ENCODE results near the gene UBE2E2.

Gene UBE2E2

DNA sequence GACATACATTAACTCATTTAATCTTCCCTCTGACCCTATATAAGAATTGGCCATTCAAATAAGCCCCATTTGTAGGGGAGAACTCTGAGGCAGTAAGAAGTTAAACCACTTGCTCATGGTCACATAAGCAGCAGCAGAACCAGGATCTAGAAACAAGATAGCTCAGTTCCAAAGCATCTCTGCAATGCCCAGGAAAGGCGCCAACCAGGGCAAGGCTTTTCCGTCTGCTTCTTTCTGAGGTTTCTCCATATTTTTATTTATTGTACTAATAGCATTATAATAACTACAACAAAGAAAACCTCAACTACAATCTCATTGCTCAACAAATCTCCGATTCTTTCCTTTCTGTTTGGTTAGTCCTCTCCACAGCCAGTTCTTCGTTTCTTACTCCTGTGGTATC, 4.3 kb upstream of the UBE2E2 start:
- DNase-seq: no peak

DNA sequence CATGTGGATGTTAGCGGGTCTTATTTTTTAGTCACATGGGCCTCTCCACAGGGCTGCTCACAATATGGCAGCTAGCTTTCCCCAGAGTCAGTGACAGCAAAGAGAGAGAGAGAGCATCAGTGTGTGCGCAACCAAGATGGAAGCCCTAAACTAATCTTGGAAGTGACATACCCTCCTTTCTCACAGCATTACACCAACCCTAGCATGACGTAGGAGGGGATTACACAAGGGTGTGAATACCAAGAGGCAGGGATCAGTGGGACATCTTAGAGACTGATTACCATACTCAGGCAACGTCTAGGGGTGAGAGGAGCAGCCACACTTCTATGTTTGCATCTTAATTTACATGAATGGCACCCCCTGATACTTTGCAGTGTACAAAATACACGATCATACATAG, 3.5 kb upstream of the UBE2E2 start:
- DNase-seq: peak; percentile 53

GRCh38 chr3:23201154-23201838, 1.8 kb upstream of the UBE2E2 start:
- no peak for DNase-seq

DNA sequence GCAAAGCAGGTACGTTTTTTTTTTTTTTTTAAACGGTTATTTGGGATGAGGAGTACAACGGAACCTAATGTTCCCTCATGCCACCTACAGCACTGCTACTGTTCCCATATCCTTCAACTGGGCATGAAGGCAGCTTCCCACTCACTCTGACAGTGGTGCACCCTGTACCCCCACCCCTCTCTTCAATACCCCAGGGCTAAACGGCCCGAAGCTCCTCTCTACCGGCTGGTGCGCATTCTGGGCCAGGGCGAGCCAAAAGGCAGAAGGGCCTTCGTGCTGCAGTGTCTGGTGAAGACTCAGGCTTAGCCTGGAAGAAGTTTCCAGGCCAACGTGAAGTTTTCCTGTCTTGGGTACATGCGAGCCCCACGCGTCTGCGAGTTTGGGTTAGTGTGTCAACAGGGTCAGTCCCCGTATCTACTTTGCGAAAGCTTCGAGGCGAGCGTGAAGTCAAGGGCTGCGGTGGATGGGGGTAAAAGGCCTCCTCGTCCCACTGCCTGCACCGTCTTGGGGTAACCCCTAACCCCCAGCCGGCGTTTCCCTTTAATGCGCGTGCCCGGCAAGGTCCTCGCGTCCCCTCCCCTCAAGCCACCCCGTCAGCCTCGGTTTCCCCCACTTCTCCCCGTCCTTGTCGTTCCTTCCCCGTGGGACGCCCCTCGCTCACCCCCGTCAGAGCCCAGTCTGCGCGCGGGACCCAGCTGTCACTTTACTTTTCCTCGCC, 765 bp upstream of the UBE2E2 start:
- DNase-seq: no peak

DNA sequence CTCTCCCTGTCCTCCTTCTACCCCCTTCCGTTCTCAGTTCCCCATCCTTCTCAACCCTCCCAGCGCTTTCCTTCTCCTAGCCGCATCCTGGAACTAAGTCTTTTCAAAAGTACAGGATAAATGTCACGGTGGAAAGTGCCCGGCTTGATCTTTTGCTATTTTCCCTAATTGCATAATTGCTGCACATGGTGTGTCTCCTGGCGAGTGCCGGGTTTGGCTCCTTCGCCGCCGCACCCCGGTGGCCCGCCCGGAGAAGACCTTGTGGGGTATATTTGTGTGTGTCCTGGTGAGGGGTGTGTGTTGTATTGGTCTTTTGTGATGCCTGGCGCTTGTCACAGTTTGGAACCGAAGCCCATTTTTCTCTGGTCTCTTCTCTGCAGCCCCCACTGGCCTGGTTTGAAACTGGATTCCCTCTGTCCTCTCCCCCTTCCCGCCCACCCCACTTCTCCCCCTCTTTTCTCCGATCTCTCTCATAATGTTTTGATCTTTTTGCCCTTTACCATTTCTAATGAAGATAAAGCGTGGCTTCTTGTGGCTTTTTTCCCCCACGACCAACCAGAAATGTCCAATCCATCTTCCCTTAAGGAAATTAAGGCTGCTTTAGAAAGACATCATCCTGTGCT, 692 bp downstream of the UBE2E2 start:
- DNase-seq: peak; percentile 48

- DNase-seq: no peak
Measured at GRCh38 chr3:23206366-23206765, 3.2 kb downstream of the UBE2E2 start.

DNA sequence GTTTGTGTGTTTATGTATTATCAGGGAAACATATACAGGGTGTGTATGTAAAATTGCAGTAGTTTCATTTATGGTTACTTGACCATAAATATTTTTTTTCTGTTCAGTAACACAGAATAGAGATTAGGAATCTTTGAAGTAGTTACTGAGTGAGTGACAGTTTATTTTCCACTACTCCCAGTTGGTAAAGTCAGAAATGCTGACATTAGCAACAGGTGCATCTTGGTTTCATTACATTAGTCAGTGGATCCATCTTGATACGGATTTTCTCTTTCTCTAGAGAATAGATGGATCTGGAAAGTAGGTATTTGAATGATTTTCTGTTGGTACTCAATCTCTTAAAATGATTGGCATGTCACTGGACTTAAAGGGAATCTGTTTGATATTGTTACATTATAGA, 6.0 kb downstream of the UBE2E2 start:
- no peak for DNase-seq

- no peak for DNase-seq
Measured at GRCh38 chr3:23209747-23210487, 6.8 kb downstream of the UBE2E2 start.

DNA sequence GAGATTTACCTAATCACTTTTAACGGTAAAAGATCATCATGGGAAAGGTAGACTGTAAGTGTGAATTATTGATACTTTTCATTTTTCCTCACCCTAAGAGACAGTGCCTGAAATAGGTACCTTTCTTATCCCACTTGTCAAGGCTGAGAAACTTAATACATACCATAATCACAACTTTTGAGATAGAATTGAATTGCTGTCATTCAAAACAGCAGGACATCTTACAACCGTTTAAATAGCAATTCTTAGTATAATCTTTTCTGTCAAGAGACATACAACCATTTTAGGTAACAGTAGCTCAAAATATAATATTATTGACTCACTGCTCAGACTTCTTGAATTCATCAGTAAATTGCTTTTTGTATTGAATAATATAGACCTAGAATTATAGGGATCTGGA, 10.7 kb downstream of the UBE2E2 start:
- DNase-seq: no peak

DNA sequence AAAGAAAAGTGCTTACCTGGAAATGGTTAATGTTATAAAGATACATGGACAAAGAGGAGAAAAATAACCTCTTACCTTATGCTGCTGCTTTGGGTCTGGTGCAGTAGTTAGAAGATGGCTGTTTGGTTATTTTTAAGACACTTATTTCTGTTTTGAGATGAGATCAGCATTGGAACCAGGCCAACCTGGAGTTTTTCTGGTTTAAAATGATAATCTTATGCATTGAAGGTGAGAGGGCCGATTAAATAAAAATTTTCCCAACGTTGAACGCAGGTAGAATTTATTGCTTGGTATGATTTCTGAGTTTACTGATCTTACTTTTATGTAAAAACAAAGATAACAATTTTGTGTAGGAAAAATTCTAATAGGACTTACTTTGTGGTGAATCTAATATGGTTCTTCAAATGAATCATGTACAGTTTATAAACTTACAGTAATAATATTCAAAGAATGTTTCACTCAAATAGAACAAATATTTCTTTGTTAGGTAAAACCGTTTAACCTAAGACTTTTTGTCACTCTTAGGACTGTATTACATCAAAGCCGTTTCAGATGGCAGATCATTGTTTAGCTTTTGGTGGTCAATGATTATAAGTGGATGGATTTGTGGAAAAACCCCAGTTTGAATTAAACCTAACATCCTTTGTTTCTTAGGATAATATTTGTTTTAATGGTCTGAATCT, 14.9 kb downstream of the UBE2E2 start:
- no peak for DNase-seq

DNA sequence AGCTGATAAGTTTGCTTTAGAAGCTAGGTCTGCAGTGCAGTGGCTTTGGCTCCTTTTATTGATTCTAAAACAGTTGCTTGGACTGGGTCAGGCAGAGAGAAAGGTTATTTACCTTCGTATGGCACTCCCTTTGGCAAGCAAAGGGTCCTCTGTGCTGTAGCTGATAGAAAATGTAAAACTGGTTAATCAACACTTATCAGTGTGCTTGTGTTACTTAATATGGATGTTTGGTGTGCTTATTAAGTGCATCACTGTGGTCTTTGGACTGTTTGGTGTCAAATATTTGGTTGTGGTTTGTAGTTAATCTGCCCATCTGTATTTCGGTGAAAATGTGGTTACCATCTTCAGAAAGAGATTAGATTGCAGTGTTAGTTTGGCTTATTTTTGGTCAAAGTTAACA, 16.0 kb downstream of the UBE2E2 start:
- DNase-seq: no peak

DNA sequence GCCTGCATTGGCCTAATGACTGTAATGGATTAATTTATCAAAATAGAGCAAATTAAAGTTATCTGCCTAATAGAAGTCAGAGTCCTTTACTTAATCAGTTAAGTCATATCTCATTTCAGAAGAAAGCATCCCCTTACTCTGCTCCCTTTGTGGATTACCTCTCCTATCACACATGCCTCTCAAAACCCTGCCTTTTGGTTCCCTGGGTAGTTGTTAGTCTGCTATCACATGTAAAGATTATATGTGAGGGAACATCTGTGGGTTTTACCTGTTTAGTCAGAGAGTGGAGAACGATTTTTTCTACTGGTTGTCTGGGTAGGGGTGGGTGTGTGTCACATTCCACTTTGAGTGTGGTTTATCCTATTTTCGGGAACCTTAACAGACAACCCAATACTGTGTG, 16.4 kb downstream of the UBE2E2 start:
- peak; percentile 5 for DNase-seq

DNA sequence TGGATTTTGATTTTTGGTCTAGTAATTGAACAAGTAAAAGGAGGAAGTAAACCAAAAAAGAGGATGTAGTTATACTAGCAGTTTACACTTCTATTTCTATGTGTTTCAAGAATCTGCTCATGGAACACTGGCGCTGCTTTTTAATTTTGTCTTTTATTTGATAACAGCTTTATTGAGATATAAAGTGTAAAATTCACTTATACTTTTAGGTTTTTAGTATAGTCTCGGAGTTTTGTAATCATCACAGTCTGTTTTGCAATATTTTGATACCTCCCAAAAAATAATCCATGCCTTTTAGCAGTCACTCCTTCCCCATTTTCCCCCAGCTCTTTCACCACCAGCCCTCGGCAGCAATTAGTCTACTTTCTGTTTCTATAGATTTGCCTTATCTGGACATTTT, 18.0 kb downstream of the UBE2E2 start:
- no peak for DNase-seq

DNA sequence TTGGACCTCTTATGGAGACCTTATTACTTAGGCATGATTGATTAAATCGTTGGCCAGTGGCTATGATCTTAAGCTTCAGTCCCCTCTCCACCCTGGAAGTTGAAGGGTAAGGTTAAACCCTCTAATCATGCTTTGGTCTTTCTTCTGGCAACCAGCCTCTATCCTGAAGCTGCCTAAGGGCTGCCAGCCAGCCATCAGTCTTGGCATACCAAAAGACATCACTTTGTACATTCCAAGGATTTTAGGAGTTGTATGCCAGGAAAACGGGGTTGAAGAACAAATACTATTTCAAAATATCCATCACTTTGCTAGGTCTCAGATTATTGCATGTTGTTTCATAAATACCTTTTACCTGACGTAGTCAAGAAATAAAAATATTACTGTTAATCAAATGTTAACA, 28.9 kb downstream of the UBE2E2 start:
- DNase-seq: no peak

GRCh38 chr3:23232854-23233253, 29.7 kb downstream of the UBE2E2 start:
- DNase-seq: no peak

DNA sequence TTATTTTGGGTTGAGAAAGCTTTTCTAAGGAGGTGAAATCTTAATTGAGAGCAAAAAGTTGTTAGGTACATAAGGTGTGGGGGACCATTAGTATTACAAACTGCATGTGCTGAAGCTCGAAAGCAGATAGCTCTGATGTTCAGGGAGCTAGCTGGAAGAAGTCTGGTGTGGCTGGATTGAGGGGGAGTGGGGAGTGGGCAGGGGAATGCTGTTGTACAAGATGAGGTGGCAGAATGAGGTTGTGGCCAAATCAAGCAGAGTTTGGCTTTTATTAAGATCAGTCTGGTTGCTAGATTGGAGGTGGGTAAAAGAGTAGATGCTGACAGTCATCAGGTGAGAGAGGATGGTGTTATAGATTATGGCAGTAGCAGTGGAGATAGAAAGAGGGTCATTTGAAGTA, 32.1 kb downstream of the UBE2E2 start:
- DNase-seq: no peak

GRCh38 chr3:23236890-23237289, 33.8 kb downstream of the UBE2E2 start:
- no peak for DNase-seq

GRCh38 chr3:23238156-23238555, 35.0 kb downstream of the UBE2E2 start:
- no peak for DNase-seq

DNA sequence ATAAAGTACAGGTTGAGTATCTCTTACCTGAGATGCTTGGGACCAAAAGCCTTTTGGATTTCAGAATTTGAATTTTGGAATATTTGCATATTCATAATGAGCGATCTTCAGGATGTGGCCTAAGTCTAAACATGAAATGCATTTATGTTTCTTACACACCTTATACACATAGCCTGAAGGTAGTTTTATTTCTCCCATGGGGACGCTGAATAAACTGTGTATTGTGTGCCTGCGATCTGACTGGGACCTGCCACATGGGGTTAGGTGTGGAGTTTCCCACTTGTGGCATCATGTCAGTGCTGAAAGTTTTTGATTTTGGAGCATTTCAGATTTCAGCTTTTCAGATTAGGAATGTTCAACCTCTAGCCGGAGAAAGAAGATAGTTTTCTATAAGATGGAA, 35.5 kb downstream of the UBE2E2 start:
- DNase-seq: no peak

DNA sequence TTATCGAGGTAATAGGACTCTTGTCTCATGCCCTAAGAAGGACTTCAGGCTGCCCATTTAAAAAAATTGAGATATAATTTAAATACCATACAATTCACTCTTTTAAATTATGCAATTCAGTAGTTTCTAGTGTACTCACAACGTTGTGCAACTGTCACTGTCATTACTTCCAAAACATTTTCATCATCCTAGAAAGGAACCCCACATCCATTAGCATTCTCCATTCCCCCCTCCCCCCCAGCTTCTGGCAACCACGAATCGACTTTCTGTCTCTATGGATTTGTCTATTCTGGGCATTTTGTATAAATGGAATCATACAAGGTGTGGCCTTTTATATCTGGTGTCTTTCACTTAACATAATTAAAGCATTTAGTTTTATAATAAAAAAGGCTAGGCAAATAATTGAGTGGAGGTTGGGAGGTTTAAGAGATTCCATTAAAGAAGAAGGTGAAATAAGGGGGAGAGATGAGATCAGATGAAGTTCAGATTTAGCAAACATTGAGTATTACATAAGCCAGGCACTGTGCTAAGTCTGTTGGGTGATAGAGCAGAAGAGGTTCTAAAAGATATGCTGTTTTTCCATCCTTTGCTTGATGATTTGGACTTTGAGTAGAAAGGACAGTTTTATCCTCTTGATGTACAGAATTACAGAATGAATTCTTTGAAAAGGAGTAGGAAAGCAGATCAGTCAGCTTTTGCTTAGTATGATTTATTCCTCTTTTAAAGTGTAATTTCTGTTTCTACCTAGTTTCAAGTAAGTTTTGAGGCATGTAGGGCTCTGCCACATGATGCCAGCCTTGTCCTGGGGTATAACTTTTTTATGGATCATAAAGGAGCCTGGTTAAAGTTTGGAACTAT, 36.3 kb downstream of the UBE2E2 start:
- no peak for DNase-seq

DNA sequence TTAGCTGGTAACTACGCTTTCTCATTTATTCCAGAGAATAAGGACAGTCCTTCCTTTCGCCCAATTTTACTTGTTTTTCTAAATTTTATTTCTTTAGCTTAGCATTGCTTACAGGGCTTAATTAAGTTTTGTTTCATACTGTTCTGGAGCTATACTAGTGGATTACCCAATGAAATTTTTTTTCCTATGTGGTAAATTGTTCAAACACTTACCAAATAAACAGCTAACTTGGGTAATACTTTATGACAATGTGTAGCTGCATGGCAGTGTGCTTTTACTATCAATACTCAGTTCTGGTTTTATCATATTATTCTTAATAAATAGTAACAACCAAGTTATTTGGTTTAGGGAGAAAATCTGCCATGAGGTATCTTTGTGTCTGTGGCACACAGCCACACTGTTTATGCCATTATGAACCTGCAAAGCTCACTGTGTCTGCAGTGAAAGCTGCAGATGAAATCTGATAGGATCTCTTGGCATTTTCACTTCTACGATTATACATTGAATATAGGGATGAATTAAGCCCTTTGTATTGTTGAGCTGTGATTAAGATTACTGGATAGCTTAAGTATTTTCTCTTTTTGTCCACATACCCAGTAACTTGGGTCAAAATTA, 37.2 kb downstream of the UBE2E2 start:
- DNase-seq: no peak

DNA sequence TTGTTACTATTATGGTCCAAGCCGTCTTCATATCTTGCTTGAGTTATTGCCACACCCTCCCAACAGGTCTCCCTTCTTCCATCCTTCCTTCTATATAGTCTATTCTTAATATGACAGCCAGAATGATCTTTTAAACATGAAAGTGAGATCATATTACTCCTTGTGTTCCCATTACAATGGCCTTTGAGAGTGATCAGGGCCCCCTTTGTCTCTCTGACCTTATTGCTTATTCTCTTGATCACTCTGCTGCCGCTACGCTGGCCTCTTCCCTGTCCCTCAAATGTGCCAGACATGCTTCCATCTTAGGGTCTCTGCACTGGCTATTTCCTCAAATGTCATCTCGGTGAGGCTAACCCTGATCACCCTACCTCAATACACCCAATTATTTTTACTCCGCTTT, 38.1 kb downstream of the UBE2E2 start:
- DNase-seq: no peak

All from NCI-H82 (cell line).